H1 (cell line): ENCODE measurements around the gene MTF1. TPM values are rescaled to one million over a fixed set of nuclear protein-coding genes. Genes with fewer than 3 reads are reported as not detected.

Source experiments
- CTCF ChIA-PET: fragments of 300-600 bp; sonication (Branson Sonifier 250); formaldehyde crosslinking; loops from one replicate; lab custom pipeline; 2021; ENCODE audit not compliant: partially characterized antibody; lab: Charles Lee
- POLR2A ChIA-PET: fragments of 300-600 bp; sonication (Branson Sonifier 250); formaldehyde crosslinking; loops from one replicate; lab custom pipeline; 2021; ENCODE audit warnings: inconsistent platforms; ENCODE audit not compliant: partially characterized antibody; lab: Charles Lee
- DNase-seq, 2 experiments: peaks; one replicate each; pipeline versions ENCODE4 v3.0.0 to v3.0.0-alpha.2; 2010 to 2022; ENCODE audit warnings: low spot score in 2 of 2, low read depth in 1 of 2, mixed read lengths in 1 of 2
- FAIRE-seq: peaks from 2 replicates; lab custom pipeline; 2011; peaks lifted over from hg19 to GRCh38; lab: Jason Lieb, UNC
- H2AFZ ChIP-seq: 2 replicates; pipeline ENCODE4 v1.8.1; 2012; ENCODE audit warnings: low read length, inconsistent platforms
- H2AK5ac ChIP-seq: 2 replicates; pipeline ENCODE4 v1.6.1; 2013; ENCODE audit warnings: low read depth, low read length
- H2BK120ac ChIP-seq: replicated peaks from 2 replicates; pipeline ENCODE3; 2013; ENCODE audit warnings: low read depth, low read length, inconsistent platforms
- H2BK12ac ChIP-seq: 2 replicates; pipeline ENCODE4 v1.6.1; 2013; ENCODE audit warnings: low read depth, low read length
- H2BK15ac ChIP-seq: 2 replicates; pipeline ENCODE4 v1.6.1; 2013; ENCODE audit warnings: low read length
- H2BK20ac ChIP-seq: 2 replicates; pipeline ENCODE4 v1.6.1; 2013; ENCODE audit warnings: low read length
- H2BK5ac ChIP-seq: 2 replicates; pipeline ENCODE4 v1.6.1; 2013; ENCODE audit warnings: low read depth, low read length
- H3K14ac ChIP-seq: 2 replicates; pipeline ENCODE4 v1.6.1; 2013; ENCODE audit warnings: inconsistent platforms; ENCODE audit not compliant: insufficient read length
- H3K18ac ChIP-seq: 2 replicates; pipeline ENCODE4 v1.6.1; 2013; ENCODE audit warnings: low read length; ENCODE audit errors: extremely low read depth
- H3K23ac ChIP-seq: 2 replicates; pipeline ENCODE4 v1.6.1; 2013; ENCODE audit warnings: inconsistent platforms; ENCODE audit not compliant: insufficient read length
- H3K23me2 ChIP-seq: 2 replicates; pipeline ENCODE4 v1.6.1; 2013; ENCODE audit warnings: low read depth, low read length
- H3K27ac ChIP-seq: 2 replicates; pipeline ENCODE4 v1.6.1; 2011; ENCODE audit warnings: low read depth, low read length, inconsistent platforms
- H3K27me3 ChIP-seq, 4 experiments: replicated peaks in 1 of 4; 1 replicate in 1 of 4; 2 replicates in 3 of 4; pipeline versions ENCODE4 v1.6.1 to v1.8.1; 2011 to 2013; ENCODE audit warnings: low read length in 3 of 4, mild to moderate bottlenecking in 3 of 4, inconsistent platforms in 2 of 4, mixed read lengths in 2 of 4, moderate library complexity in 1 of 4; ENCODE audit not compliant: control insufficient read depth in 3 of 4, insufficient read depth in 3 of 4; ENCODE audit errors: extremely low read depth in 1 of 4
- H3K36me3 ChIP-seq, 4 experiments: 2 replicates each; pipeline versions ENCODE4 v1.6.1 to v1.8.1; 2011 to 2013; ENCODE audit warnings: mild to moderate bottlenecking in 4 of 4, low read length in 3 of 4, moderate library complexity in 2 of 4, control low read depth in 1 of 4, inconsistent platforms in 1 of 4; ENCODE audit not compliant: insufficient read depth in 4 of 4, control insufficient read depth in 2 of 4
- H3K4ac ChIP-seq: replicated peaks from 2 replicates; pipeline ENCODE3; 2013; ENCODE audit warnings: low read length, low read depth, mixed read lengths, inconsistent platforms; ENCODE audit not compliant: insufficient read length
- H3K4me1 ChIP-seq, 4 experiments: replicated peaks in 1 of 4; 1 replicate in 1 of 4; 2 replicates in 3 of 4; pipeline versions ENCODE4 v1.6.1 to v1.8.1; 2011 to 2013; ENCODE audit warnings: low read length in 3 of 4, inconsistent platforms in 2 of 4, mixed read lengths in 1 of 4; ENCODE audit not compliant: insufficient read depth in 4 of 4, control insufficient read depth in 3 of 4
- H3K4me2 ChIP-seq, 2 experiments: 2 replicates each; pipeline versions ENCODE4 v1.6.1 to v1.8.1; 2011 to 2013; ENCODE audit warnings: low read depth in 2 of 2, low read length in 2 of 2, control low read depth in 1 of 2, inconsistent platforms in 1 of 2, mild to moderate bottlenecking in 1 of 2; ENCODE audit not compliant: insufficient read depth in 1 of 2
- H3K4me3 ChIP-seq, 4 experiments: fragments of 200-600, 300-600 bp in 1 of 4; sonication (generic), shearing (Covaris generic), sonication (Bioruptor Twin) in 1 of 4; 2 replicates each; pipeline versions ENCODE4 v1.5.1 to v1.8.1; 2011 to 2016; ENCODE audit warnings: low read length in 4 of 4, low read depth in 3 of 4, control low read depth in 2 of 4, inconsistent platforms in 2 of 4, mild to moderate bottlenecking in 2 of 4, mixed read lengths in 1 of 4, moderate library complexity in 1 of 4; ENCODE audit not compliant: insufficient read depth in 2 of 4; ENCODE audit errors: extremely low read depth in 1 of 4
- H3K56ac ChIP-seq: replicated peaks from 2 replicates; pipeline ENCODE3; 2013; ENCODE audit warnings: low read depth, mild to moderate bottlenecking, mixed read lengths, low read length, inconsistent platforms; ENCODE audit not compliant: insufficient read length
- H3K79me1 ChIP-seq: 2 replicates; pipeline ENCODE4 v1.6.1; 2013; ENCODE audit warnings: low read depth, low read length, control low read depth
- H3K79me2 ChIP-seq, 2 experiments: 2 replicates each; pipeline versions ENCODE4 v1.6.1 to v1.8.1; 2012 to 2013; ENCODE audit warnings: low read length in 2 of 2, mild to moderate bottlenecking in 2 of 2, inconsistent platforms in 1 of 2; ENCODE audit not compliant: insufficient read depth in 2 of 2, control insufficient read depth in 1 of 2
- H3K9ac ChIP-seq, 4 experiments: replicated peaks in 1 of 4; 1 replicate in 1 of 4; 2 replicates in 3 of 4; pipeline versions ENCODE4 v1.6.1 to v1.8.1; 2011 to 2013; ENCODE audit warnings: low read depth in 3 of 4, low read length in 3 of 4, control low read depth in 2 of 4, mild to moderate bottlenecking in 2 of 4, moderate library complexity in 2 of 4, inconsistent platforms in 1 of 4; ENCODE audit errors: extremely low read depth in 1 of 4
- H3K9me3 ChIP-seq, 2 experiments: 2 replicates each; pipeline versions ENCODE4 v1.6.1 to v1.8.1; 2012 to 2013; ENCODE audit warnings: mild to moderate bottlenecking in 2 of 2, moderate library complexity in 2 of 2, control low read depth in 1 of 2, inconsistent platforms in 1 of 2, low read depth in 1 of 2, low read length in 1 of 2, mixed read lengths in 1 of 2; ENCODE audit not compliant: insufficient read depth in 2 of 2
- H4K20me1 ChIP-seq, 2 experiments: replicated peaks in 1 of 2; 2 replicates each; pipeline versions ENCODE3 to v1.8.1; 2011 to 2013; ENCODE audit warnings: inconsistent platforms in 2 of 2, low read length in 2 of 2, mild to moderate bottlenecking in 1 of 2; ENCODE audit not compliant: insufficient read depth in 2 of 2, control insufficient read depth in 1 of 2
- H4K5ac ChIP-seq: 2 replicates; pipeline ENCODE4 v1.6.1; 2013; ENCODE audit warnings: low read length, low read depth, mixed read lengths, inconsistent platforms; ENCODE audit not compliant: insufficient read length
- H4K8ac ChIP-seq: 2 replicates; pipeline ENCODE4 v1.8.0; 2013; ENCODE audit warnings: mild to moderate bottlenecking, moderate library complexity, low read length, inconsistent platforms; ENCODE audit not compliant: insufficient read depth; ENCODE audit errors: extremely low read depth
- H4K91ac ChIP-seq: replicated peaks from 2 replicates; pipeline ENCODE3; 2013; ENCODE audit warnings: low read length, mixed read lengths, inconsistent platforms; ENCODE audit not compliant: insufficient read length
- HDAC6 ChIP-seq: IDR thresholded peaks from one replicate; pipeline ENCODE4 v1.7.1; 2012; ENCODE audit warnings: low read depth, mild to moderate bottlenecking, inconsistent platforms, low read length, moderate library complexity
- JUND ChIP-seq: IDR thresholded peaks from 2 replicates; pipeline ENCODE4 v1.6.1; 2011; ENCODE audit warnings: mild to moderate bottlenecking, improper control_type of control experiment, low read length
- TEAD4 ChIP-seq: IDR thresholded peaks from 2 replicates; pipeline ENCODE4 v1.6.1; 2012; ENCODE audit warnings: low read depth, low read length, inconsistent platforms, mixed read lengths
- YY1 ChIP-seq: IDR thresholded peaks from 2 replicates; pipeline ENCODE4 v1.6.1; 2011; ENCODE audit warnings: low read depth, mild to moderate bottlenecking, low read length
- WGBS, 2 experiments: shearing (Covaris generic) in 1 of 2; methylation state at CpG; one replicate each; pipeline versions ENCODE4 v1.1.6 to v1.1.7; 2013 to 2015; ENCODE audit warnings: low lambda C conversion rate in 2 of 2, mixed read lengths in 2 of 2, inconsistent platforms in 1 of 2, low coverage in 1 of 2, missing lambda C conversion rate in 1 of 2; ENCODE audit not compliant: insufficient replicate concordance in 2 of 2, insufficient coverage in 1 of 2, insufficient read length in 1 of 2; ENCODE audit errors: extremely low coverage in 1 of 2, missing lambda C conversion rate in 1 of 2; 5-methylcytosine and 5-hydroxymethylcytosine counted together
- polyA plus RNA-seq, 7 experiments: library from polyadenylated mRNA; depleted of rRNA in 3 of 7; stranded (reverse) in 5 of 7; unstranded in 2 of 7; fragments of >200 nt in 5 of 7; fragments of 200-250 nt in 2 of 7; gene quantifications; 1 replicate in 5 of 7; 2 replicates in 1 of 7; 4 replicates in 1 of 7; pipeline versions ENCODE4 v1.2.1 to v1.2.3, GENCODE V29; 2011 to 2013; ENCODE audit warnings: missing spikeins in 2 of 7, mixed read lengths in 2 of 7
- total RNA-seq: library from RNA; stranded (reverse); fragmentation: NEBNext Ultra II Directional; extraction: Animal tissue kit (Norgen Biotek cat#: 25700); gene quantifications from 2 replicates; pipeline ENCODE4 v1.2.1, GENCODE V29; 2021
- TF ChIP-seq, protein P1 (sequence below): IDR thresholded peaks from 2 replicates; pipeline ENCODE4 v1.6.1; 2012; ENCODE audit warnings: low read length, inconsistent platforms

The MTF1 gene
- total and polyA plus RNA-seq, 2 of the 8 experiments (the other 6 are each of a cell fraction or from before 2014, with no cell fraction given) = 4.0 to 15.5 TPM

DNA sequence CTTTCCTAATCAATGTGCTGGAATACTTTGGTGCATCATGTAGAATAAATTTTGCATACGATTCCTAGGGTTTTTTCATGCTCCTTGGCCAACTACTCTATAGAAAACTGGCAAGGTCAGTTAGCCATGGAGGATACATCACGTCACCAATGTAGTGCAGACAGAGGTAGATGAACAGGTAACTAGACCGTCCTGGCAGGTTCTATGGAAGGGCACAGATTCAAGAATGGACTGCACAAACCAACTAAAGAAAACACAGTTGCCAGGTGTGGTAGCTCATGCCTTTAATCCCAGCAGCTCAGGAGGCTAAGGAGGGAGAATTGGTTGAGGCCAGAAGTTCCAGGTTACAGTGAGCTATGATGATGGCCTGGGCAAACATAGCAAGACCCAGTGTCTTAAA is 9.9 kb downstream of the MTF1 start:
- no peak for FAIRE-seq
- H4K91ac ChIP-seq = no peak overlapping the region
- TF ChIP-seq YY1 (no peak), JUND (no peak), HDAC6 (no peak), TEAD4 (no peak)
- TF ChIP-seq, protein P1, sequence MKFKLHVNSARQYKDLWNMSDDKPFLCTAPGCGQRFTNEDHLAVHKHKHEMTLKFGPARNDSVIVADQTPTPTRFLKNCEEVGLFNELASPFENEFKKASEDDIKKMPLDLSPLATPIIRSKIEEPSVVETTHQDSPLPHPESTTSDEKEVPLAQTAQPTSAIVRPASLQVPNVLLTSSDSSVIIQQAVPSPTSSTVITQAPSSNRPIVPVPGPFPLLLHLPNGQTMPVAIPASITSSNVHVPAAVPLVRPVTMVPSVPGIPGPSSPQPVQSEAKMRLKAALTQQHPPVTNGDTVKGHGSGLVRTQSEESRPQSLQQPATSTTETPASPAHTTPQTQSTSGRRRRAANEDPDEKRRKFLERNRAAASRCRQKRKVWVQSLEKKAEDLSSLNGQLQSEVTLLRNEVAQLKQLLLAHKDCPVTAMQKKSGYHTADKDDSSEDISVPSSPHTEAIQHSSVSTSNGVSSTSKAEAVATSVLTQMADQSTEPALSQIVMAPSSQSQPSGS = no peak
- H3K4me3 ChIP-seq = no peak overlapping the region
- no peak overlapping the region for H4K5ac ChIP-seq
- H3K56ac ChIP-seq = no peak overlapping the region
- H2BK20ac ChIP-seq = no peak overlapping the region
- H2BK5ac ChIP-seq = no peak overlapping the region
- no peaks in the 10 kb centered on the region for H3K4me1 ChIP-seq
- H2BK15ac ChIP-seq = no peak overlapping the region
- H3K23me2 ChIP-seq = no peaks in the 10 kb centered on the region
- no peak overlapping the region for H2BK12ac ChIP-seq
- no peak overlapping the region for H4K8ac ChIP-seq
- H3K9ac ChIP-seq = no peak overlapping the region
- H3K9me3 ChIP-seq = no peaks in the 10 kb centered on the region
- no peak overlapping the region for H3K4me2 ChIP-seq
- H3K18ac ChIP-seq = no peak overlapping the region
- 88% methylated on average over 3 of the region's 3 CpGs; no CpG with 5 or more reads in 1 of the 2 experiments for WGBS, 2 experiments
- CTCF ChIA-PET = interaction anchor here (2.4 kb wide), 1 partner anchor 11 kb away, joined by 22 read pairs; the partner anchor contains the start of gene MTF1
- H2AK5ac ChIP-seq = no peak overlapping the region
- peaks cover 0 to 4% (median 0%) of the 10 kb centered on the region in 4 experiments; a peak in 2 of 8 replicates for H3K36me3 ChIP-seq
- no peak overlapping the region for H3K27ac ChIP-seq
- H3K27me3 ChIP-seq = no peaks in the 10 kb centered on the region
- peaks cover 0 to 46% of the 10 kb centered on the region in 2 experiments; a peak in 2 of 4 replicates for H3K79me2 ChIP-seq
- no peak overlapping the region for H3K23ac ChIP-seq
- POLR2A ChIA-PET = interaction anchor here (1.1 kb wide), 1 partner anchor 10 kb away, joined by 7 read pairs; the partner anchor contains the start of gene MTF1
- H3K79me1 ChIP-seq = peaks cover 12% of the 10 kb centered on the region
- no peak overlapping the region for H3K14ac ChIP-seq
- H3K4ac ChIP-seq = no peak overlapping the region
- peaks cover 0 to 5% of the 10 kb centered on the region in 2 experiments for H4K20me1 ChIP-seq
- no peak overlapping the region for H2AFZ ChIP-seq
- no peak overlapping the region for H2BK120ac ChIP-seq
- no peak for DNase-seq
